ENCODE data around the gene NNMT.

DNA sequence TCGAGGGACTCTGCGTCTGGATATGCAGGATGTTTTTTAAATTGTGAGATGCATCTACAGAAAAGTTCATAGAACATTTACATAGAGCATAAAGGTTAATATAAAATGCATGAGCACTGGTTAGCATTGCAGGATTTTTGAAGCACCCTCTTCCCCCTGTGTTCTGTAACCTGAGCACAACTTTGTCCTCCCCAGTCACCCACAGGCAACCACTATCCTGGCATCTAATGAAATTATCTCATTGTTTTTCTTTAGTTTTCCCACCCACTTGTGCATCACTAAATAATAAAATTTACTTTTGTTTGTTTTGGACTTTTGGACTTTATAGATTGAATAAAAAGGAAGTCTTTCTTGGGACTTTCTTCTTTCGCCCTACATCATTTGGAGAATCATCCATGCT lies 10.0 kb upstream of the NNMT start:
- TF ChIP-seq POLR2AphosphoS5 (IDR thresholded peaks at IDR 0.05; ENCODE audit: borderline replicate concordance, low read depth, low read length) = no peak
- no peak for TF ChIP-seq EZH2 (IDR thresholded peaks at IDR 0.05)

Measured in SK-N-MC (cell line).